Amniotic epithelial cell (primary cell): ENCODE results near the gene SKI.
A peak's percentile ranks its signal among the peaks of the same experiment; 100 is the strongest.

ENCODE experiments used
- DNase-seq: peaks from one replicate; pipeline ENCODE4 v3.0.0-alpha.2; 2010; ENCODE audit warnings: low read depth

The SKI gene

GRCh38 chr1:2209400-2210083, 18.6 kb upstream of the SKI start:
- DNase-seq = no peak

GRCh38 chr1:2210084-2210653, 17.9 kb upstream of the SKI start:
- no peak for DNase-seq

- DNase-seq = no peak
Measured at GRCh38 chr1:2210786-2211185, 17.3 kb upstream of the SKI start.

- no peak for DNase-seq
Measured at GRCh38 chr1:2212274-2212531, 15.9 kb upstream of the SKI start.

- peak; percentile 90 for DNase-seq
Measured at GRCh38 chr1:2212532-2213491, 15.3 kb upstream of the SKI start.

GRCh38 chr1:2213576-2214505, 14.3 kb upstream of the SKI start:
- peak; percentile 65 for DNase-seq

- no peak for DNase-seq
Measured at GRCh38 chr1:2214541-2215241, 13.4 kb upstream of the SKI start.

- DNase-seq = no peak
Measured at GRCh38 chr1:2215329-2215728, 12.8 kb upstream of the SKI start.

- no peak for DNase-seq
Measured at GRCh38 chr1:2215909-2216766, 12.0 kb upstream of the SKI start.

- DNase-seq = no peak
Measured at GRCh38 chr1:2216767-2217058, 11.4 kb upstream of the SKI start.

- no peak for DNase-seq
Measured at GRCh38 chr1:2221271-2221670, 6.8 kb upstream of the SKI start.

GRCh38 chr1:2224170-2224584, 3.9 kb upstream of the SKI start:
- no peak for DNase-seq

- no peak for DNase-seq
Measured at GRCh38 chr1:2224631-2225428, 3.3 kb upstream of the SKI start.

- no peak for DNase-seq
Measured at GRCh38 chr1:2226525-2227345, 1.4 kb upstream of the SKI start.

- DNase-seq = peak; percentile 92
Measured at GRCh38 chr1:2227346-2228156, 568 bp upstream of the SKI start.

- DNase-seq = peak; percentile 23
Measured at GRCh38 chr1:2228694-2229036, 546 bp downstream of the SKI start.

- peak; percentile 57 for DNase-seq
Measured at GRCh38 chr1:2229037-2229864, 1.1 kb downstream of the SKI start.
